ENCODE data around the gene ATAD3B. TPM values are rescaled to one million over a fixed set of nuclear protein-coding genes. Genes with fewer than 3 reads are reported as not detected.

Gene ATAD3B
- total and polyA plus RNA-seq, 12 donors, result 5.3 to 33.3 (median 7.1) TPM

DNA sequence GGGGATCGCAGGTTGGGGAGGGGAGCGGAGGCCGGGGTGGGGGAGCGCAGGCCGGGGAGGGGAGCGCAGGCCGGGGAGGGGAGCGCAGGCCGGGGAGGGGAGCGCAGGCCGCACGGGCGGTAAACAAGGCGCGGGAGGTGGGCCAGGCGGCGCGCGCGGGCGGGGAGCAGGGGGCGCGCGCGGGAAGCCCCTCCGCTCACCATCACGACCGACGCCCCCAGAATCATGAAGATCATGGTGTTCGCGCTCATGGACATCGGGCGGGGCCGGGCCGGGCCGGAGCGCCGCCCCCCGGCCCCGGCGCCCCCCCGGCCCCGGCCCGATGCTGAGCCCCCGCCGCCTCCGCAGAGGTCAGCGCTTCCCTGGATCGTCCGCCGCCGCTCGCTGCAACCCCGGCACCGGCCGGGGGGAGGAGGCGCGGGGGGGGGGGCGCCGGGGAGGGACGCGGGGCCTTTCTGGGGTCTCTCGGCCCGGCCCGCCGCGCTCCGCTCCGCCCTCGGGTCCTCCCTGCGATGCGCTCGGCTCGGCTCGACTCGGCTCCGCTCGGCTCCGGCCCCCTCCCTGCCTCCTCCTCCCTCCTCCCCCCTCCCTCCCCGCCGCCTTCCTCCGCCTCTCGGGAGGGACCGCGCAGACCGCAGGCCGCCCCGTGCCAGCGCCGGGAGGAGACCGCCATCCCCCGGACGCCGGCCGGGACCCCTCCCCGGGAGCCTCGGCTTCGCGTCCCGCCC is 68.7 kb downstream of the ATAD3B start, which contains the start of gene TMEM240:
TSS of gene TMEM240 (minus strand) at position 535 of the 728 bp plus-strand sequence. CDS start at position 257, 278 bp downstream.
- Histone ChIP-seq H3K9me3 (no peaks in the 10 kb centered on the region), H3K4me3 (peak within 1 kb of the TSS; percentile 8 to 70 (median 58)), H3K27ac (peak within 1 kb of the TSS in 9 of 10 donors; percentile 69 to 87 (median 79)), H3K36me3 (peaks cover 0 to 38% (median 4%) of the 10 kb centered on the region in 9 donors), H3K4me1 (peaks cover 3 to 48% (median 27%) of the 10 kb centered on the region in 9 donors), H3K27me3 (peaks cover 0 to 15% (median 0%) of the 10 kb centered on the region in 7 donors)
- WGBS, 2 donors, result 0 to 1% methylated on average over 36 to 85 of the region's 100 CpGs
- intact Hi-C loops (cut with DNase I), result no loop called here
- DNase-seq, result peak; percentile 87 to 88
- TF ChIP-seq, protein P1, sequence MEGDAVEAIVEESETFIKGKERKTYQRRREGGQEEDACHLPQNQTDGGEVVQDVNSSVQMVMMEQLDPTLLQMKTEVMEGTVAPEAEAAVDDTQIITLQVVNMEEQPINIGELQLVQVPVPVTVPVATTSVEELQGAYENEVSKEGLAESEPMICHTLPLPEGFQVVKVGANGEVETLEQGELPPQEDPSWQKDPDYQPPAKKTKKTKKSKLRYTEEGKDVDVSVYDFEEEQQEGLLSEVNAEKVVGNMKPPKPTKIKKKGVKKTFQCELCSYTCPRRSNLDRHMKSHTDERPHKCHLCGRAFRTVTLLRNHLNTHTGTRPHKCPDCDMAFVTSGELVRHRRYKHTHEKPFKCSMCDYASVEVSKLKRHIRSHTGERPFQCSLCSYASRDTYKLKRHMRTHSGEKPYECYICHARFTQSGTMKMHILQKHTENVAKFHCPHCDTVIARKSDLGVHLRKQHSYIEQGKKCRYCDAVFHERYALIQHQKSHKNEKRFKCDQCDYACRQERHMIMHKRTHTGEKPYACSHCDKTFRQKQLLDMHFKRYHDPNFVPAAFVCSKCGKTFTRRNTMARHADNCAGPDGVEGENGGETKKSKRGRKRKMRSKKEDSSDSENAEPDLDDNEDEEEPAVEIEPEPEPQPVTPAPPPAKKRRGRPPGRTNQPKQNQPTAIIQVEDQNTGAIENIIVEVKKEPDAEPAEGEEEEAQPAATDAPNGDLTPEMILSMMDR (IDR thresholded peaks at IDR 0.05), result no peak
- ATAC-seq, result peak; percentile 46 to 88 (median 67)

DNA sequence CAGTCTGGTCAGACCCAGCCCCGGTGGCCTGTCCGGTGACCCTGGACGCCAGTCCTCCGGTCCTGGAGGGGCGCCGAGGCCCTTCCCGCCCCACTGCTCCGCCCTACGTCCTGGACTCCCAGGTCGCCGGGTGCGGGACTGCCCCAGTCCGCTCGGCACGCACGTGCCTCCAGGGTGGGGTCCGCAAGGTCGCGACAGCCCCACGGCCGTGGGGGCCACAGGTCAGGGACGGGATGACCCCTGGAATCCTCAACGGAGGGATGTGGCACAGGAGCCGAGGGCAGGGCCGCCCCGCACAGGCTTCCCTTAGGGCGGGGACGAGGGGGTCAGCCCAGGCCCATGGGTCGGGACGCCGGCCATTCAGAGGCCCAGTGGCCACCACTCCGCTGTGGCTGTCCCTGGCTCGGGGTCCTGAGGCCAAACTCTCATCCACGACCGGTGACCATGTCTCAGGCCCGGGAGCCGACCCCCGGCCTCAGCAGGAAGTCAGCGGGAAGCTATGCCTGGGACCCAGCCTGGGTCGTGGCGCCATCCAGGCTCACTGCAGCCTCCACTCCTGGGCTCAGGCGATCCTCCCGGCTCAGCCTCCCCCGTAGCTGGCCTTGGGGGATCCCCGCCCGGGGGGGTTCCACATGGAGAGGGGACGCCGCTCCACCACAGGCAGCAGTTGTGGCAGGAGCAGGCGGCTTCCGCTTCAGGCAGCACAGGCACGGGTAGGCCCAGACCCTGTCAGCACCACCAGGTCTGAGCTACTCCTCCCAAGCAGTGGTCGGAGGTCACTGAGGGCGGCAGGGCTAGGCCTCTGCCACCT is 69.5 kb downstream of the ATAD3B start:
- Histone ChIP-seq H3K27ac (peak overlapping the region in 9 of 10 donors; percentile 69 to 87 (median 79)), H3K4me3 (peak overlapping the region; percentile 8 to 70 (median 58)), H3K27me3 (peaks cover 0 to 15% (median 0%) of the 10 kb centered on the region in 7 donors), H3K36me3 (peaks cover 0 to 42% (median 4%) of the 10 kb centered on the region in 9 donors), H3K4me1 (peaks cover 3 to 48% (median 27%) of the 10 kb centered on the region in 9 donors), H3K9me3 (no peaks in the 10 kb centered on the region)
- ATAC-seq (peak in 5 of 8 donors; percentile 0 to 35 (median 7)), DNase-seq (no peak)
- TF ChIP-seq, protein P1 (IDR thresholded peaks at IDR 0.05), result no peak
- intact Hi-C loops (cut with DNase I), result no loop called here
- 48 to 49% methylated on average over 48 to 53 of the region's 53 CpGs for WGBS, 2 donors

DNA sequence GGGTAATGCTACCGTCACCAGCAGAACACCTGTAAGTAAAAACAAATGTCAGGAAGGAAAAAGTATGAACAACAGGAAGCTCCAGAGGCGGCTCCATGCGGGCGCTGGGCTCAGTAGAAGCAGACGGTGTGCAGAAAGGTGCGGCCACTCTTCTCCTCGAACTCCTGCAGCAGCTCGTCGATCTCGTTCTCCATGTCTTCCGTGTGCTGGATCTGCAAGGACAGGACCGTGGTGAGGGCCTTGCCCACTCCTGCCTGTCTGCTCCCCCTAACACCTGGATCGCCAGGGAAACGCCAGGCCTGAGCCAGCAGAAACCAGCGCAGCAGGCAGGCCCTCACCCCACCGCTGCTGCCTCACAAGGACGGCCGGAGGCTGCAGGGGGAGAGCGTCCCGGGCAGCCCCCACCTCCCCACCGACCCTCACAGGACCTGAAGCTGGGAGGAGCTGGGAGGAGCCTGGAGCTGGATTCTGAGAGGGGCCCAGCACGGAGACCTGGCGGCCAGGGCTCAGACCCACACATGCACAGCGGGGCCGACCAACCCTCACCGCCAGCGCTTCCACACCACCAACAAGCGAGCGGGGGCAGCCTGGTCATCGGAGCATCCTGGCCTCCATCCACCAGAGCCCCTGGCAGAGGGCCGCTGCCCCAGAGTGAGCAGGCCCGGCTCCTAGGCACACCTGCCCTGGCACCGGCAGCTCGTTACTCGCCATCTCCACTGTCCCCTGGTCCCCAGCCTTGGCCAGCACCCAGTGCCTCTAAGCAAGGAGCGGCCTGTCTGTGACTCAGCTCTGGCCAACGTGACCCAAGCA is 70.6 kb downstream of the ATAD3B start:
- peaks cover 0 to 15% (median 0%) of the 10 kb centered on the region in 7 donors for H3K27me3 ChIP-seq
- H3K9me3 ChIP-seq, result no peaks in the 10 kb centered on the region
- peak overlapping the region in 3 of 10 donors; percentile 72 to 74 (median 72) for H3K27ac ChIP-seq
- TF ChIP-seq, protein P1 (IDR thresholded peaks at IDR 0.05), result no peak
- peaks cover 0 to 49% (median 4%) of the 10 kb centered on the region in 9 donors for H3K36me3 ChIP-seq
- intact Hi-C loops (cut with DNase I), result no loop called here
- peaks cover 3 to 48% (median 27%) of the 10 kb centered on the region in 9 donors for H3K4me1 ChIP-seq
- H3K4me3 ChIP-seq, result no peak overlapping the region
- 84 to 89% methylated on average over 37 of the region's 37 CpGs for WGBS, 2 donors
- ATAC-seq (no peak), DNase-seq (no peak)
